22Rv1 (cell line): ENCODE results near the gene KIAA0586.

Source experiments
- CTCF ChIP-seq: fragments of 450-650 bp; IDR thresholded peaks from 2 replicates; pipeline ENCODE4 v1.5.1; 2017; ENCODE audit warnings: mild to moderate bottlenecking
- ZFX ChIP-seq: fragments of 450-650 bp; IDR thresholded peaks from 2 replicates; pipeline ENCODE4 v1.6.1; 2017; ENCODE audit warnings: antibody characterized with exemption, borderline replicate concordance

- TF ChIP-seq CTCF (no peak), ZFX (no peak)
Observed at GRCh38 chr14:58426670-58427280, 744 bp upstream of the KIAA0586 start.
